ENCODE measurements around the gene C2CD4C.
"Not testable (repeated sequence)": the region's sequence is repeated elsewhere in the genome, so short reads cannot be mapped to it uniquely, and the experiment has no call there.

C2CD4C gene

GRCh38 chr19:437041-437440 is 28.1 kb upstream of the C2CD4C start:
- DNase-seq, result no peak

GRCh38 chr19:436413-436950 is 27.5 kb upstream of the C2CD4C start:
- DNase-seq, result no peak

DNA sequence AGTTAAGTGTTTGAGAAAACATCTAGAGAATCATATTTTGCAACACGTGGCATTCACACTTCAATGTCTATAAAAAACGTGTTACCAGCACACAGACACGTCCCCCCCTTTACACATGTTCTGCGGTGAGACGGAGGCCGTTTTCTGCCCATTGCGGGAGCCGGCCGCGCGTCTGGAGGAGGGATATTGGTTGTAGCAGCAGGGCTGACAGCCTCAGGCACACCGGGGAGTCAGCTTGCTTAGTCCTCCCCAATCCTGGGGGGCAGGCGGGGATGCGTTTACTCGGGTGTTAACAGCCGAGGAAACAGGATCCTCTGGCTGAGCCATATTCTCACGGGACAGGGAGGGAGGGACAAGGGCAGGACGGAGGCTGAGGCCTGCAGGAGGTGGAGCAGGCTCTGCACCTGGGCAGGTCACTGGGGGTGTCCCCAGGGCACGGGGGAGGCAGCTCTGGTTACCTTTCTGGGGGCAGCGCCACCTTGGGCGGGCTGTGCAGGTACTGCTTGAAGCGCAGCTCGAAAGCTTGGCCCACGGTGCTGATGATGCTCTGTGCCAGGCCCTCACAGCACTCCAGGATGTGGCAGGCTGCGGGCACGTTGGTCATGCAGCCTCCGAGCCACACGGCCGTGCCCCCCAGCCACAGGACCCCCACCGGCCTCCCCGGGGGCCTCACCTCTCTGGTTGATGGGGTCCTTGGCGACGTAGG is 26.9 kb upstream of the C2CD4C start:
- DNase-seq, result no peak

DNA sequence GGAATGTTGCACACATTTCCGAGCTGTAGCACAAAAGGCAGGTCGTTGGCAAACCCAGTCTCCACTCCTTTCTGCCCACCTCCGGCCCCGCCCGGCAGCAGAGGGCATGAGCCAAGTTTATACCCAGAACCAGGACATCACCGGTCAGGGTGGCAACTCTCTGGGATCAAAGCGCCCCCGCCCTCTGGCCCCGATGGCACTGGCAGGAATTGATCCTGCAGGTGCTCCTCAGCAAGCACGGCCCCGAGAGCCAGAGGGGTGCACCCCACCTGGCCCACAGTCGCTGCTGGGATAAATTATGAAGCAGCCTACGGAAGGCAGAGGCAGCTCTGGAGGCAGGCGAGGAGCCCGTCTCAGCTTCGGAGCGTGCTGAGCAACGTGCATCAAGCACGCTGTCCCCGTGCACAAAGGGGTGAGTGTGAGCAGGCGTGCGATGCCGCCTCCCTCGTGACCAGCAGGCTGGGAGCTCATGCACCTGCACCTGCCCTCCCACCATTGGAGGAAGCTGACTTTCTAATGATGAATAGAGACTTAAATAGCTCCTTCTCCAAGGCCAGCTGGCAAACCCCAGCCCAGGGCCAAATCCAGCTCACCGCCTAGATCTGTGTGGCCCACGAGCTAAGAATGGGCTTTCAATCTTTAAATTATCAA is 26.2 kb upstream of the C2CD4C start:
- no peak for DNase-seq

- no peak for DNase-seq
These were observed 25.4 kb upstream of the C2CD4C start for GRCh38 chr19:434152-434960.

DNA sequence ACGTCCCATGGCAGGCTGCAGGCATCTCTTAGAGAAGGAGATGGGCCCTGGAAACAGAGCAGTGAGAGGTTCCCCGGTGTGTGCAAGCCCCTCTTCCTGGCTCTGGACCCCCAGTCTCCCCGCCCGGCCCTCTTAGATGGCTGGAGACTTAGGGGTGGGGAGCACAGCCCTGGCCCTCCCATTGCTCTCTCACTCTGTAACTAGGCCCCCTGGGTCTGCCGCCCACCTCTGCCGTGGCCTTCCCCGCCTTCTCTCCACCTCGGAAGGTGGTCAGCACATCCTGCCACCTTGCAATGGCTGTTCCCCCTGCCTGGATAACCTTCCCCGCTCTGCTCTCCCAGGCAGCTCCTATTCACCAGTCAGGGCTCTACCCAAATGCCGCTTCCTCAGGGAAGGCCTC is 21.8 kb upstream of the C2CD4C start:
- DNase-seq, result no peak

DNA sequence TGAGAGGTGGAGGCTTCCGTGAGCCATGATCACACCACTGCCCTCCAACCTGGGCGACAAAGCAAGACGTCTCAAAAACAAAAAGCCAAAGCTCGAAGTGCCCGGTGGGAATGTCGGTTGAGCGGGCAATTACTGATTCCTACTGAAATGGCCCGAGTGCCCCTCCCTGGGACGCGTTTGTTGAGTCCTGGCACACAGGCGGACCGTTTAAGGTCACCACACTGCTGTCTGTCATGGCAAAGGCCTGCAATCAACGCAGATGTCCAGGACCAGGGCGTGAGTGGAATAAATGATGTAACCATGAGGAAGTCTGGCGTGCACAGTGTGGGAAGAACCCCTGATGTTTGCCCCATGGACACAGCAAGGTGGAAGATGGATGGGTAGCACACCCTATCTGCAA is 19.2 kb upstream of the C2CD4C start:
- DNase-seq, result no peak

GRCh38 chr19:427675-428074 is 18.7 kb upstream of the C2CD4C start:
- not testable (repeated sequence) for DNase-seq

DNA sequence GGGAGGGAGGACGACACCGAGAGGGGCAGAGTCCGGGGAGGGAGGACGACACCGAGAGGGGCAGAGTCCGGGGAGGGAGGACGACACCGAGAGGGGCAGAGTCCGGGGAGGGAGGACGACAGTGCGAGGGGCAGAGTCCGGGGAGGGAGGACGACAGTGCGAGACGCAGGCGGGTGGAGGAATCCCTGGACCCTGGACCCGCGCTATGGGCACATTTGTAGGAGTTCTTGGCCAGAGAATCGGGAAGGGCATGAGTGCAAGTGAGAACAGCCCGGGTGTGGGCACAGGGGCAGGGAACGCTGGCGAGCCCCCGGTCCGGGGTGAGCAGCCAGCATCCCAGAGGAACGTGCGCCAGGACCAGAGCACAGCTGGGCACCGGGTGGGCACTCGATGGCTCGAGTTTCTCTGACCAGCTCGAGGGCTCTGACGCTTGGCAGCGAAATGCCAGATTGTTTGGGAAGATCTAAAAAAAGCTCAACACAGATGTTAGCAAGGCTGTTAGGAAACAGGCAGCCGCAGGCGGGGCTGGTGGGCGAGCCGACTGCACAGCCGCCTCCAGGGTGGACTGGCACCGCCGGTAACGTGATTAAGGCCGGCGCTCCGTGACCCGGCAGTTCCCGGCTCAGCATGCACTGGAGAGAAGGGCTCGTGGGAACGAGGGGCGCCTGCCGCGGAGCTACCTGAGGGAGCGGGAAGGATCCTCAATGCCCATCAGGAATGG is 17.9 kb upstream of the C2CD4C start:
- no peak for DNase-seq

DNA sequence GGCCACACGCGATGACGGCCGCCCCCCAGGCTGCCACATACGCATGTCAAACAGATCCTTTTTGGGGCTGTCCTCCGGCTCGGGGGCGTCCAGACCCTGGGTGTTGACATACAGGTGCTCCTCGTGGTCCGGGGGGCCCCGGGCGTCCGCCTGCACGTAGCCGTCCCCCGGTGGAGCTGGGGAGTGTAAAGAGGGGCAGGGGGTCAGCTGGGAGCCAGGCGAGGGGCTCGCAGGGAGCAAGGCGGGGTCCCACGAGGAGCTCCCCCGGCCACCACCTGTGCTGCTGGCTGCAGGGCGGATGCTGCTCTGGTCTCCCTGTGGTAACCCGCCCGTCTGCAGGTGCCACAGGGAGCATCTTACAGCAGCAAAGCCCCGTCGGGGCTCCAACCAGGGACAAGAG is 16.1 kb upstream of the C2CD4C start:
- DNase-seq, result no peak

DNA sequence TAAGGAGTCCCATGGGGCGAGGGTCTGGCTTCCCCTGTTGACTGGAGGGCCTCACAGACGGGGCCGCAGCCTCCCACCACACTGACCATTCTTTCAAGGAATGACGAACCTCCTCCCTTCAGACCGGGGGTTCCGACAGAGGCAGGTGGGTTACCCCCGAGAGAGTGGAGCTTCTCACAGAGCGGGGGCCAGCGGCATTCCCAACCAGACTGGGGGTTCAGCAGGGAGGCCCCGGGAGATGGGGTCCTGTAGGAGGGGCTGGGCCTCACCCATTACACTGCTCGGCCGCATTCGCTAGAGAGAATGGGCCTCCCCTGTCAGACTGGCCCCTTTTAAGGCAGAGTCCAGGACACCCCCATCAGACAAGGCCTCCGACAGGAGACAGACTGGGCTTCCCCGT is 15.6 kb upstream of the C2CD4C start:
- DNase-seq, result no peak

DNA sequence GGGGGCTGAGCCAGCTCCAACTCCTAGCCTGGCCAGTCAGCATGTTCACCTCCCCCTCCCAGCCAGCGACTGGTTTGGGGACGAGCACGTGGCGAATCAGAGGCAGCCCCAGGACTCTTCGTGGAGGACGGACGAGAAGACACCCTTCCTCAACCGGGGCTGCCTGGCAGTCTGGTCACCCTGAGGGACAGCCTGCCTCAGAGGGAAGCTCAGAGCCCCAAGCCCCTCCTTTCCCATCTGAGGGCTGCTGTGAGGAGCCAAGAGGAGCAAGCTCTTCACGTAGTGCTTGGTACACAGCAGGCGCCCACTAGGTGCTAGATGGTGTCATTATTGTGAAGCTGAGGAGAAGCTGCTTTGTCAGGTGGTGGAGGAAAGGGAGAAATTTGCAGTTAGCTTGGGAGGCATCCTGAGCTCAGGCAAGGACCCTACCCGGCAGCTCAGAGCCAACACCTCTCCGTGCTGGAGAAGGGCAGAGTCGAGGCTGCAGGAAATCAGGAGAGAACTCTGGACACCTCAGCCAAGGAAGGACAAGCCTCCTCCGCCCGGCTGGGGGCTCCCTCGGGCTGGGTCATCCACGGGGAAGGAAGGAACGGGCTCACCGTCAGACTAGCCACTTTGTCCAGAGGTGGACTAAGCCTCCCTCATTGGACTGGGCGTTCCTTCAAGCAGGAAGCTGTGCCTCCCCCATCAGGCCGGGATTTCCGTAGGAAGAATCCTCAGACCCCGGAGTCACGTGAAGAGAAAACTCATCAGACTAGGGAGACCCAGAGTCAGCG is 14.9 kb upstream of the C2CD4C start:
- no peak for DNase-seq

DNA sequence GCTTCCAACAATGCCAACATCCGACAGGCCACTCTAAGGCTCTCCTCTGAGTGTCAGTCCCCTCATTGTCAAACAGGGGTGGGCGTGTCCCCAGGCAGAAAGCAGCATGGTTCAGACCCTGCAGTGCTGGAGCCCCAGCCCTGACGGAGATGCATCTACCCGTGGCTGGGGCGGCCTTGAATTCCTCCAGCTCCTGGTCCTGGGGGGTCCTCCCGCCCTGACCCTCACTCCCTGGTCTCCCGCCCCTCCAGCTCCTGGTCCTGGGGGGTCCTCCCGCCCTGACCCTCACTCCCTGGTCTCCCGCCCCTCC is 13.9 kb upstream of the C2CD4C start:
- not testable (repeated sequence) for DNase-seq

GRCh38 chr19:422213-422916 is 13.4 kb upstream of the C2CD4C start:
- DNase-seq, result no peak

- DNase-seq, result no peak
These were observed 11.0 kb upstream of the C2CD4C start for GRCh38 chr19:419721-420515.

DNA sequence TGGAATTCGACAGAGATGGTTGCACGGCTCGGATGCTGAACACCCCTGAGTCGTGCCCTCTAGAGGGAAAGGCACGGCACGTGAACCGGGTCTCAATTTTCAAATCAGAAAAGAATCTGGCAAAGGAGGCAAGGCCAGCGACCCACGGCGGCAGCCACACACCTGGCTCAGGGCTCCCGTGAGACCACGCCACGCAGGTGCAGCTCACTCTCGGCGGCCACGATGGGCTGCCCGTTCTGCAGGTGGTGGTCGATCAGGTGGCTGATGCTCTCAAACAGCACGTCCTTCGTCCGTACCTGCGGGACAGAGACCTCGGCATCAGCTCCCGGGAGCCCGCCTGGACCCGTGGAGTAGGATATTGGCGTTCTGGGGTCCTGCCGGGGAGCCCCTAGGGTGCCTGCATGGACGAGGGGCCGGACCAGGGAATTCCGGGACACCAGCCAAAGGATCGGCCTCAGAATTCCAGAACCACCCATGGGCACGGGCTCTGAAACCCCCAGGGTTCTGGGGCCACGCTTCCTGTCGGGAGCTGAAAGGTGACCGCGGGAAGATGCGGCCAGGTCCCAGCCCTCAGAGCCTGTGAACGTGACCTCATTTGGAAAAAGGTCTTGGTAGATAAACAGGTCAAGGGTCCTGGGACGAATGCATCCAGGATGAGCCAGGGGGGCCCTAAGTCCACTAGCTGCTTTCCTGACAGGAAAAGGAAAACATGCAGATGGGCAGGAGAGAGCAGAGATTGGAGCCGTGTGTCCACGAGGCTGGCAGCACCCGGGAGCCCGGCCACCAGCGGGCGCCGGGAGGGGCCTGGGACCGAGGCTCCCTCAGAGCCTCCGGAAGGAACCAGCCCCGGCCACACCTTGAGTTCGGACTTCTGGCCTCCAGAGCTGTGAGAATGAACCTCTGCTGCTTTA is 10.1 kb upstream of the C2CD4C start:
- no peak for DNase-seq

DNA sequence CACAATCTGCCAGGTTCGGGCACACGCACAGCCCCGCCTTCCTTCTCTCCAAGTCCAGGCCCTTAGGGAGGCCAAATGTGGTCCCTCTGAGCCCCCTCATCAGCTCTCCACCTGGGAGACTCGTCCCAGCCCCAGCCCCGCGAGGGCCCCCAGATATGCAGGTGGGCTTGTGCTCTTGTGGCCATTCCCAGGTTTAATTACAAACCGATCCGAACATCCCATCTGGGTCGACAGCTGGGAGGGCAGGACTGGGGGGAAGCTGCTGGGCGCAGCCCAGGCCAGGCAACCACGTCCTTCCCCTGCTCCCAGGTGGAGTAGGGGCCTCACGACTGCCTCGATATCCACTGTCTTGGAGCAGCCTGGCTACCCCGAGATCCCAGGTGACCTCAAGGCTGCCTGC is 7.5 kb upstream of the C2CD4C start:
- DNase-seq, result no peak

- DNase-seq, result no peak
These were observed 6.3 kb upstream of the C2CD4C start for GRCh38 chr19:415292-415691.

DNA sequence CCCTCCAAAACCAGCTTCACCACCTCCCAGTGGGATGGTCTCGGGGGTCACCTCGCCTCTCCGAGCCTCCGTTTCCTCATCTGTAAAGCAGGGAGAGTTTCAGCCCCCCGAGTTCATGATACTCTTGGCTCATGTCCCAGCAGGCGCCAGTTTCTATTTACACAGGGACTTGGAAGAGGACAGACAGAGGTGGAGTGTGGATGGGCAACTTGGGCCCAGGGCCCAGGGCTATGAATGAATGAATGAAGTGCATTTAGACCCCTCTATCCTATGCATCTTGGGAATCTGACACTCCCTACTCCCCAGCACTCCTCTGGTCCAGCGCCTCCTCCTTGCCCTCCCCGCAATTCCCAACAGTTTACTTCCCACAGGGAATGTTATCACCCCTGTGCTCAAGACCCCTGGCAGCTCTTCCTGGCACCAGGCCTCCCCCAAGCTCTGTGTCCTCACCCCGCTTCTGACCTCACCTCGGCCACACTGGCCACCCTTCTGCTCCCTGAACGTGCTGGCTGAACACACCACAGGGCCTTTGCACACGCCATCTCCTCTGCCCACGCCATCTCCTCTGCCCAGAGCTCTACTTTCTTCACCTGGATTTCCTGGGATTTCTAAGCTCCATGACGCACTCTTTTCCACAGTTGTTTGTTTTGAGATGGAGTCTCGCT is 4.9 kb upstream of the C2CD4C start:
- DNase-seq, result no peak
